NCI-H1436 treated with DMSO at 0.1 percent for 48 hours (cell line): ENCODE data around the gene FOXL3.

ENCODE experiments used
- DNase-seq: peaks from one replicate; lab custom pipeline; 2025; lab: John Stamatoyannopoulos, UW

FOXL3 gene

DNA sequence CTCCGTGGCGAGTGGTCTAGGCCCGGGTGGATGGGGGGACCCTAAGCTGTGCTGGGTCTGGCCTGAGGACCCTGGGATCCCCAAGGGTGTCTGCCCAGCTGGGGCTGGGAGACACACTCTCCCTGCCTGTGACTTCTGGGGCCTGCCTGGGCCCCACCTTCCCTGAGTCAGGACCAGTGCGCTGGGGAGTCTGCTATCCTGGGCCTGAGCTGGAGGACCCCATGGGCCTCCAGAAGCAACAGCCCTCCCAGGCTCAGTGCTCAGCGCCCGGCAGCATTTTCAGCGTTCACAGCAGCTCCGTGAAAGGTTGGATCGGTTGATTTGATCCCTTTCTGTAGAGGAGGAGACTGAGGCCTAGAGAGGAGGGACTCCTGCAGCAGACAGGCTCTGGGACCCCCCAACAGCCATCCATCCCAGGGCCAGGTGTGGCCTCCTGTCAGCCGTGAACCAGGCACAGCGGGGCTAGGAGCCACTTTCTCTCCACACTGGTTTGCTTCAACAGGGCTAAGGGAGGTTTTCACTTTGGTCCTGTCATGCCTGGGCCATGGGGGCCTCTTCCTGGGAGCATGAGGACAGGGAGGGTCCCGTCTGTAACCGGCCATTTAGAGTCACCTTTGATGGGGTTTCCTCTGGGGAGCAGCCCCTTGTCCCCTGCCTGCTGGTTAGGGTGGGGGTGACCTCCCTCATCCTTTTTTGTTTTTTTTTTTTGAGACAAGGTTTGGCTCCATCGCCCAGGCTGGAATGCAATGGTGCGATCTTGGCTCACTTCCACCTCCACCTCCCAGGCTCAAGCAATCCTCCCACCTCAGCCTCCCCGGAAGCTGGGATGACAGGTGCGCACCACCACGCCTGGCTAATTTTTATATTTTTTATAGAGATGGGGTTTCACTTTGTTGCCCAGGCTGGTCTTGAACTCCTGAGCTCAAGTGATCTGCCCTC lies 12.4 kb downstream of the FOXL3 start:
- DNase-seq, result no peak

DNA sequence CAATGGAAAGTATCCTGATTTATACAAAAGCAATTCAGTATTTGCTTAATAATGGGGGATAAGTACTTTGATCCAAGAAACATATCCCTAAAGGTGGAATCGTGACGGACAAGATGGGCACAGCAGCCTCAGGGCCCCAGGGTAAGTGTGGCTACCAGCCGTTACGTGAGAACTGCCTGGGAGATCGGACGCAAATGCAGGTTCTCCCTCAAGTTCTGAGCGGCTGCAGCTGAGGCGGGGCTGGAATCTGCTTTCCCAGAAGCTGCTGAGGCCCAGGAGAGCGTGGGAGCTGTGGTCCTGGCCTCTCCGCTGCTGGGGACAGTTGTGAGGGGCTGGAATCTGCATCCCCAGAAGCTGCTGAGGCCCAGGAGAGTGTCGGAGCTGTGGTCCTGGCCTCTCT lies 13.5 kb downstream of the FOXL3 start:
- no peak for DNase-seq

DNA sequence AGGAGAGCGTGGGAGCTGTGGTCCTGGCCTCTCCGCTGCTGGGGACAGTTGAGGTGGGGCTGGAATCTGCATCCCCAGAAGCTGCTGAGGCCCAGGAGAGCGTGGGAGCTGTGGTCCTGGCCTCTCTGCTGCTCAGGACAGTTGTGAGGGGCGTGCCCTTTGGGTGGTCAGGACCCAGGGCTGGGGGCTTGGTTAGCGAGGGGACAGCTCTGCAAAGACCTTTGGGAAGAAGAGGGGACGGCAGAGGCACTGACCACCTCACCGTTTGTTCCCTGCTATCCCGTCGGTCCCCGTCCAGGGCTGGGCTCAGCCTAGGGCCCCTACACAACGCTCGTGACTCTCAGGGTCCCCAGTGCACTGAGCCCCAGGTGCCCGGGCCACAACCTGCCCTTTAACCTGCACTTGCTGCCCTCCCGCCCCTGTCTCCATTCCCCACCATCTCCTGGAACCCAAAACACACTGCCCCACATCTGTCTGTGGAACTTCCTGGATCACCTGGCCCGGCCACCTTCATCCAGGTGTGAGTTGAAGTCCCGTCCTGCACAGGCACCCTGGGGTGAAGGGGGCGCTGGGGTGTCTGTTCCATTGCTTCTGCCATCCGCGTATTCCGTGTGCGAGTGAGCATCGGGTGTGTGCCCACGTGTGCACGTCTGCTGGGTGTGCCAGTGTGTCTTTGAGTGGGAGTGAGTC lies 14.1 kb downstream of the FOXL3 start:
- no peak for DNase-seq

DNA sequence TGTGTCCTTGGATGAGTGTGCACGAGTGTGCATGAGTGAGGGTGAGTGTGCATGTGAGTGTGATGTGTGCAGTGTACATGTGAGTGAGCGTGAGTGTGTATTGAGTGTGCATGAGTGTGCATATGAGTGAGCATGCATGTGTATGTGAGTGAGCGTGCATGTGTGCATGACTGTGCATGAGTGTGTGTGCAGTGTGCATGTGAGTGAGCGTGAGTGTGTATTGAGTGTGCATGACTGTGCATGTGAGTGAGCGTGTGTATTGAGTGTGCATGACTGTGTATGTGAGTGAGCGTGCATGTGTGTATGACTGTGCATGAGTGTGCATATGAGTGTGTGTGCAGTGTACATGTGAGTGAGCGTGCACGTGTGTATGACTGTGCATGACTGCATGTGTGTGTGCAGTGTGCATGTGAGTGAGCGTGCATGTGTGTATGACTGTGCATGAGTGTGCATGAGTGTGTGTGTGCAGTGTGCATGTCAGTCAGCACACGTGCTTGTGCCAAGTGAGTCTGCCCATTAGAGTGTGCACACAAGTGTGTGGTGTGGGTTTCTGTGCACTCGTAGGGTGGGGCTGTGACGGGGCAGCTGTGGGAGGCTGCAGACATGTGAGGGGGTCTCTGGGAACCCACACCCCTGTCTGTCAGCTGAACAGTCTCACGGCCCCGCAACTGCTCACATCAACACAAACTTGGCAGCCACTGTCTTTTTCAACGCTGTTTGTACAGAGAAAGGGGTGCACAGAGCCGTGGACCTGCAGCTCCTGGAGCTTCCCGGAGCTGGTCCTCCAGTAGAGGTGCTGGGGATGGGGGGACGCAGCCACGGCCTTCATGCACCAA lies 14.8 kb downstream of the FOXL3 start:
- no peak for DNase-seq

DNA sequence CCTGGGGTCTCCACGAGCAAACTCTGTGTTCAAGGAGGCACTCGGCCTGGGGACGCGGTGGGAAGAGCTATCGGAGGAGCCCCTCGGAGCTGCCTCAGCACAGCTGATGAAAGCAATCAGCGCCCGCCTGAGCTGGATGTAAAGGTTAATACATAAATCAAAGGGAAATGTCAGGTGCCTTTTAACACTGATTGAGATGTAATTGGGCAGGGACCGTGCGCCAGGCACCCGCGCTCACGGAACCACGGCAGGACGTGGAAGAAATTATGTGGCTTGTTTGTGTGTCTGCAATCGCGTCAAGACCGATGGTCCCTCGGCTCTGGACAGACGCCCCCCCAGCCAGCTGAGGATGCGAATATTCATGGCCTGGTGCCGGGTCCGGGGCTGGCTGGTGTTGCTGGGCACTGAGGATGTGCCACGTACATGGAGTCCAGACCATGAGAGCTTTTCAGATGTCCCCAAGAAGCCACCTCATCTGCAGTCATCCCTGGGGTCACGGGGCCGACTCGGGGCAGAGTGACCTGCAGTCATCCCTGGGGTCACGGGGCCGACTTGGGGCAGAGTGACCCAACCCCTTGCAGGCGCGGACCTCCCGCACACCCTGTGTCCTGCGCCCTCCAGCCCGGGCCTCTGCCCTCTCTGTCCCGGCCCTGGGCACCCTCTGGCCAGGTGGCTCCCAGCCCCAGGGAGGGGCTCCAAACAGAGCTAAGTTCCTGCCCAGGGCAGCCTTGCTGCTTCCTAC lies 15.6 kb downstream of the FOXL3 start:
- no peak for DNase-seq

DNA sequence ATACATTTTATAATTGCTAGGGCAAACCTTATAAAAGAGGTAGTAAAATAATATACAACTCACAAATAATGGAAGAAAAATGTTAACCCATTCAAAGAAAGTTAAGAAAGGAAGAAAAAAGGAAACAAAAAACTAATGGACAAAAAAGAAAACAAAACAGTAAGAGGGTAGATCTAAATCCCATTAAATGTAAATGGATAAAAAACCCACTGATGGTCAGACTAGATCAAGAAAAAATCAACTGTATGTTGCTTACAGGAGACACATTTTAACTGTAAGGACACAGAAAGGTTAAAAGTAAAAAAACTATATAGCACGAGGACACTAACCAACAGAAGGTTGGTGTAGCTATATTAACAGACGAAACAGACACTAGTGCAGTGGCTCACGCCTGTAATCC lies 18.0 kb downstream of the FOXL3 start:
- no peak for DNase-seq

DNA sequence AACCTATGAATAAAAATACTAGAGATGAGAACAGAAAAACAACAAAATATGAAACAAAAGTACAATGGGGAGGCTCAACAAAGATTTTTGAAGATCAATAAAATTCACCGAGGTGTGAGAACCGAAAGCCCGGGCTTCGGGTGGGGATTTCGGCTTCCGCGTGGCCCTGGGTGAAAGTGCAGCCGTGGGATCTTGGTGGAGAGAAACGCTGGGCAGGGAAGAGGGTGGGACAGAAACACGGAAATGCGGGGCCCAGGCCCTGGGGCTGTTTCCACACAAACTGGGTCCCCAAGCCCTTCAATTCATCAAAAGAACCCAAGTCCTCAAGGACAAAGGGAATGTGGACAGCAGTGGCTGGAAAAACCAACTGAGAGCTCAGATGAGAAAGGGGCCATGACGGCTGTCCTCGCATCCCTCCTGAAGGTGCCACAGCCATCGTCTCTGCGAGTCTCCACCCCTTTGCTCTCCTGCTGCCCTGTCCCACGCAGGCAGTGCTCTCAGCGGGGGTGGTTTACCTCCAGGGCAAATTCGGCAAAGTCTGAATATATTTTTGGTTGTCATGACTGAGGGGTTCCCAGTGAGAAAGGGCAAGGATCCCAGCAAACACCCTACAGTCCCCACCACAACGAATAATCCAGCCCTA lies 19.7 kb downstream of the FOXL3 start:
- no peak for DNase-seq

DNA sequence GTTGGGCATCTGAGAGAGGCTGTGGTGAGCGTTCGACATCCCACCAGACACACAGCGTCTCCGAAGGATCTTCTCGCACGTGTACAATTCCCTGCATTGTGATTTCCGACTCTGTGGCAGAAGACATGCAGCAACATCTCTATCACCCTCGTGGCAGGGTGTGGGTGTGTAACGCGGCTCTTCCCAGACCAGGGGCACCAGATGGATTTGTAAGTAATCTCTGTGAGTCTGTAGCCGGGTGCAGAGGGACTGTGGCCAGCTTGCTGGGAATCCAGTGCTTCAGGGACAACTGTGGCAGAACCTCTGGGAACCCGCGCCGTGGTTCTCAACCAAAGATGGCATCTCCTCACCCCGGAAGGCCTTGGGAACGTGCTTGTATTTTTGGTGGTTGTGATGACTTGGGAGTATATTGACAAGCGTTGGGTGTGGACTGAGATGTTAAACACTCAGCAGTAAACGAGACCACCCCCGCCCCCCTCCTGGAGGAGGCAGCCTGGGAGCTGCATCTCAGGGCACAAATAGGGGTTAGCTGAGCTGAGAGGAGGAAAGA lies 21.2 kb downstream of the FOXL3 start:
- DNase-seq, result no peak

DNA sequence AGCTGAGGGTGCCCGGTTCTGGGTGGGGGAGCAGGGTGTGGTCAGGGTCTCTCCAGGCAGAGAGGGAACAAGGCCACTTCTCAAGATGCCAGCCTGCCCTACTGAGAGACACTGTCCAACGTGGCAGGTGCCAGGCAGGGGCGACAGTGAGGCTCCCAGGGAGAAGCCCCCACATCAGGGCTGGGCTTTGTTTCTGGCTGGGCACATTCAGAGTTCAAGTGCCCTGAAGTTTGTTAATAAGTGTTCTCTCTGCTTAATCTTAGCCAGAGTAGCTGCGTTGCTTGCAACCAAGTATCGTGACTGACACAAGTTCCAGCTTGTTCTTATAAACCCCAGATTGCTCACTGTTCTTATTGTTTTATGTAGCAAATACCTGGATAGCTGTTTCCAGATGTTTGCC lies 21.8 kb downstream of the FOXL3 start:
- no peak for DNase-seq

DNA sequence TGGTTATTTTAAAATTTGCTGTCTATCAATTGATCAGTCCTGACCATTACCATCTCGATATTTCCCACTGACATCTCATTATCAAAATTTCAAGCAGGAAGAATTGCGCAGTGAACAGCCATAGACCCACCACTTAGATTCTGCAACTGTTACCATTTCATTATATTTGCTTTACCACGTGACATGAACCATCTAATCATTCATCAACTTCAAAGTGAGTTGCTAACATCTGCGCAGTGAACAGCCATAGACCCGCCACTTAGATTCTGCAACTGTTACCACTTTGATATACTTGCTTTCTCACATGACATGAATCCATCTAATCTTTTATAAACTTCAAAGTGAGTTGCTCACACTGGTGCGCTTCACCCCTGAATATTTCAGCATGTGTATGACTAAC lies 22.5 kb downstream of the FOXL3 start:
- DNase-seq, result no peak

DNA sequence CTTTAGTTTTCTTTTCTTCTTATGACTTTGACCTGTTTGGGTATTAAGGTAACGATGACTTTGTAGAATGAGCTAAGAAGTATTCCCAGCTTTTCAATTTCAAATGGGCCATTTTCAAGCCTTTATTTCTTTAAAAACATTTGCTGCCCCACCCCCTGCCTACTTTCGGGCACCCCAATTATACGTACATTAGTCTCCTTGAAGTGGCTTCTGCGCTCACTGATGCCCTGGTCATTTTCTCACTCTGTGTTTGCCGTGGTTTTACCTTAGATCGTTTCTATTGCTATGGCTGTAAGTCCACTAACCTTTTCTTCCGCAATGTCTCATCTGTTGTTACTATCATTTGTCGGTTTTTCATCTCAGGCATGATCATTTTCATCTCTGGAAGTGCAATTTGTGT lies 24.9 kb downstream of the FOXL3 start:
- DNase-seq, result no peak

DNA sequence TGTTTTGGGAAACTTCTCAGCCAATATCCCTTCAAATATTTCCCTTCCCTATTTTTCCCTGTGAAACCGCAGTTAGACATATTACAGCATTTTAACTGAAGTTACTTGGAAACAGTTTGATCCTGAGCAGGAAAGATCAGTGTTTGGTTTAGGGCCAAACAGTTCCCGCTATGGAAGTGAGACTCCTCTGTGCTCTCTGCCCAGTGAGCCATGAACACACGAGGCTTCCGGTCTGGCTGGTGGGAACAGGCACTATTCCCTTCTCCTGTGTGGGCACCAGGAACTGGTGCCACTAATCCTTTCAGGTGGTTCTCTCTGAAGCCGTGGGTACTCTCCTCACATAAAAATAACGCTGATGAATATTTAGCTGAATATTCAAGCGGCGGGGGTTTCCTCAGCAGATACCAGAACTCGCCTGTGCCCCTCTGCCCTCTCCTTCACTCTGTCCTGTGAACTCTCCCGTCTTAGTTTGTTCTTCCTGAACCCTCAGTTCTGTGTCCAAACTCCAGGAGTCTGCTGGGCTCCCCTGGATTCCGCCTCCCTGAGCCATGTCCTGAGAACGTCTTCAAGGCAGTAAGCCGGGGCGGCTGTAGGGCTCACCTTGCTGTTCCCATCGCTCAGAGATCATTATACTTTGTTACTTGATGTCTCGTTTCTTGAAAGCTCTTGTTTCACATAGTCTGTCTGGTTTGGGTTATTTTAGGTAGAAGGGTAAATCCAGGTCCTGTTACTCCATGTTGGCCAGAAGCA lies 25.7 kb downstream of the FOXL3 start:
- DNase-seq, result no peak

DNA sequence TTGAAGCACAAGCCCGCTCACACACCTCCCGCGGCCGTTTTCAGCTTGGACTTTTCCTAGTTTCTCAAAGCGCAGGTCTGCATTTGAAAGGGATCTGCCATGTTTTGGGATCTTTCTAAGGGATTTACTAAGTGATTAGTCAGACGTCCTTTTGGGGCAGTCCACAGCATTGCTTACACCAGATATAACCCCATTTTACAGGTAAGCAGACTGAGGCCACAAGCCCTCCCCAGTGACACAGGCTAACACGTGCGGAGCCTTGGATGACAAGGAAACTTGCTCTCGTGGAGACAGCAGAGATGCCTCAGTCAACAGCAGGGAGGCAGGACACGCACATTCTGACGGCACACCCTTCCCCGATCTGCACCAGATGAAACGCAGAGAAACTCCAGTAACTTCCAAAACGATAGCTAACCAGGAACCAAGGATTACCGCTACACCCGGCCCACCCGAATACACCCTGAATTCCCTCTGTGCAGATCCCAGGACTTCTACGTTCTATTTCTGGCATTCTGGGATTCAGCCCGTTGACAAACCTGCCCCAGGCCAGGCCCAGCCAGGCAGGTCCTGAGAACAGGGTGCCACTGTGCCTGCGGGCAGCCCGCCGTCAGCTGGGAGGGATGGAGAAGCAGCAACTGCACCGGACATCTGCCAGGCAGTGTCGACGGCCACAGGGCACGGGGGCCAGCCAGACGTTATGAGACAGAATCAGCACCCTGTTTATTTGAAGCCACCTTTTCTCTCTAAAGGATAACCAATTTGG lies 27.9 kb downstream of the FOXL3 start:
- DNase-seq, result no peak

DNA sequence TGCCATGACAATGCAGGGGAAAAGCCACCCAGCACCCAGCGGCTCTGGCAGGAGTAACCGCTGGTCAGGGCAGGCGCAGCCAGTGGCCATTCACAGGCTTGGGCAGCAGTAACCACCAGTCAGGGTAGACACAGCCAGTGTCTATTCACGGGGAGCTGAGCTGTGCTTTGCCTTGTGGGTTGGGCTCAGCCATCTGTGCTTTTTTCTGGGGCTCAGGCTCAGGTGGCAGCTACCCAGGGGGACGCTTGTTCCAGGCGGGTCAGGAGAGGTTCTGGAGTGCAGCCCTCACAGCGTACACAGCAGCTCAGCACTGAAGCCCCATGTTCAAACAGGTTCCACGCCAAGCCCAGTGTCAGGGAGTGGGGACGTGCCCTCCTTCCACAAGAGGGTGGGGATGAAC lies 28.5 kb downstream of the FOXL3 start:
- DNase-seq, result no peak

DNA sequence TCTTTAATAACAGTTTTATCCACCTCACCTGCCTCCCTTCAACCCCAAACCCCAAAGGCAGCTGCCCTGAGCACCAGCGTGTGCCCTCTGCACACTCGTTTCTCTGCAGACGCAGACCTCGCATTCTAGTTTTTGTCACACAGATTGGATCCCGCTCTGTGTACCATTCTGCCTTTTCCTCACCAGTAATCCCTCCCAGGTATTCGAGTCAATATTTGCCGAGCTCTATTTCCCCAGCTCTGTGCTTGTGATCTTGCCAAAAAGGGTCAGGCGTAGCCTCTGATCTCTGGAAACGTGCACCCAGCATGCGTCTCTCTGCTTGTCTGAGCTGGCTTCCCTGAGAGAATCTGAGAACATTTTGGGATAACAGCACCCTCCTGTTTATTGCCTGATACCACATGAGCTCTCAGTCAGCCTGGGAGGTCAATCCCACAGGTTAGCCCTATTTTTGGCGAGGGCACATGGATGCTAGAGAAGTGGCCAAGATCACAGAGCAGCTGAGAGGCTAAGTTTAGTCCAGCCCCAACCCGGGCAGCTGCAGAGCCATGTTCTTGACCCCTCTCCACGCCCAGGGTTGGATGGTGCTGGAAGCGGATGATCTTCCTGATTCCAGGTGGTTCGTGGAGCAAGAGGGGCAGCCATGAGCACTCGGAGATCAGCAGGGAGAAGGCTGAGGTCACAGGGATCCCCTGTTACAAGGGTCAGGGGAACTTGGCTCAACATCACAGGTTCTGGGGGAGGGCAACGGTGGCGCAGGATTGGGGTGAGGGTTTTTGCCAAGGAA lies 29.1 kb downstream of the FOXL3 start:
- DNase-seq, result no peak

DNA sequence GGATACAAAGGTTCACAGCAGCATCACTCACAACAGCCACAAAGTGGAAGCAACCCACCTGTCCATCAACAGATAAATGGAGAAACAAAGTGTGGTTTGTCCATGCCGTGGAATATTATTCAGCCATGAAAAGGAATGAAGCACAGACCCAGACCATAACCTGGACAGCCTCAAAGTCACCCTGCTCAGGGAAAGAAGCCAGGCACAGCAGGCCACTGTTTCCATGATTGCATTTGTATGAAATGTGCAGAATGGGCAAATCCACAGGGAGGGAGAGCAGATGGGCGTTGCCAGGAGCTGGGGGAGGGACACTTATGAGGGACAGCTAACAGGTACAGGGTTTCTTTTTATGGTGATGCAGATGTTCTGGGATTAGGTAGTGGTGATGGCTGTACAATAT lies 30.3 kb downstream of the FOXL3 start:
- DNase-seq, result no peak

DNA sequence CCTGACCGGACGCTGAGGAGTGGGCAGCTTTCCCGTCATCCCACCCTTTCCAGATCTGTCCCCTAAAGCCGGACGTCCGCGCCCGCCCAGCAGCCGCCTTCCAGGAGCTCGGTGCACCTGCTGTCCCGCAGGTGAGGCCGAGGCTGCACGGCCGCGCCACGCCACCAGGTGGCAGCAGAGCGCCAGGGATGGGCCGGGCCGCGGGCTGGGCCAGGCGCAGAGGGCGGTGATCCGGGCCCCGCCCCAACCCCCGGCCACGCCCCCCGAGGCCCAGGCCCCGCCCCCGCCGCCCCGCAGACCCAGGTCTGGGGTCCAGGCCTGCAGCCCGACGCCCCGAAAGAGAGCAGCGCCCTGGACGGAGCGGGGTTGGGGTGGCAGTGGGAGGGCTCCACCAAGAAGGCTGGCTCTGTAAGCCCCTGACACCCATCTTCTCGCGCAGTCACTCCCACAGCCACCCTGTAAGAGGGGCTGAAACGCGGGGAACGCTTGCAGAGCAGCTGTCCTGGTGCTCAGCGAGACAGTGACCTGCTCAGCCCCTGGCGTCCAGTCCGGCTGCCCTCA lies 32.2 kb downstream of the FOXL3 start:
- DNase-seq, result no peak

DNA sequence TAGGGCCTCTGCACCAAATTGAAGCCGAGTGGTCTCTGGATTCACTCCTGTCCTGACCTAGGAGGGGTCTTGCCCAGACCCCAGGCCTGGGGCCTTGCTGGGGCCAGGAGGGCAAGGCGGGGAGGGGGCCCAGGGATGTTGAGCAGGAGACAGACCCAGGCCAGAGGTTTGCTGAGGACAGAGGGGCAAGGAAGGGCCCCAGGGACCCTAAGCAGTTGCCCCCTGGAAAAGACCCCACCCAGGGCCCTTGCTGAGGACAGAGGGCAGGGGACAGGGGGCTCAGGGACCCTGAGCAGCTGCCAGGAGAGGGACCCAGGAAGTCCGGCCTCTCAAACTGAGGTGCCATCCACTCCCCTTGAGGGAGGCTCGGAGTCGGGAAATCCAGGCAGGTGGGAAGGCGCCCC lies 32.7 kb downstream of the FOXL3 start:
- DNase-seq, result no peak
